GM20000 (cell line): Measurements from ENCODE around the gene NUTM2D.
A peak's percentile ranks its signal among the peaks of the same experiment; 100 is the strongest.
"Not testable (repeated sequence)": the region's sequence is repeated elsewhere in the genome, so short reads cannot be mapped to it uniquely, and the experiment has no call there.

ENCODE experiments used
- DNase-seq: peaks from one replicate; pipeline ENCODE4 v3.0.0; 2012; ENCODE audit warnings: low spot score
- TF ChIP-seq, protein P1 (sequence below): IDR thresholded peaks from 2 replicates; pipeline ENCODE4 v1.5.1; 2012; ENCODE audit warnings: mild to moderate bottlenecking, control low read depth; ENCODE audit errors: extremely low read depth, missing control alignments

Gene NUTM2D, protein sequence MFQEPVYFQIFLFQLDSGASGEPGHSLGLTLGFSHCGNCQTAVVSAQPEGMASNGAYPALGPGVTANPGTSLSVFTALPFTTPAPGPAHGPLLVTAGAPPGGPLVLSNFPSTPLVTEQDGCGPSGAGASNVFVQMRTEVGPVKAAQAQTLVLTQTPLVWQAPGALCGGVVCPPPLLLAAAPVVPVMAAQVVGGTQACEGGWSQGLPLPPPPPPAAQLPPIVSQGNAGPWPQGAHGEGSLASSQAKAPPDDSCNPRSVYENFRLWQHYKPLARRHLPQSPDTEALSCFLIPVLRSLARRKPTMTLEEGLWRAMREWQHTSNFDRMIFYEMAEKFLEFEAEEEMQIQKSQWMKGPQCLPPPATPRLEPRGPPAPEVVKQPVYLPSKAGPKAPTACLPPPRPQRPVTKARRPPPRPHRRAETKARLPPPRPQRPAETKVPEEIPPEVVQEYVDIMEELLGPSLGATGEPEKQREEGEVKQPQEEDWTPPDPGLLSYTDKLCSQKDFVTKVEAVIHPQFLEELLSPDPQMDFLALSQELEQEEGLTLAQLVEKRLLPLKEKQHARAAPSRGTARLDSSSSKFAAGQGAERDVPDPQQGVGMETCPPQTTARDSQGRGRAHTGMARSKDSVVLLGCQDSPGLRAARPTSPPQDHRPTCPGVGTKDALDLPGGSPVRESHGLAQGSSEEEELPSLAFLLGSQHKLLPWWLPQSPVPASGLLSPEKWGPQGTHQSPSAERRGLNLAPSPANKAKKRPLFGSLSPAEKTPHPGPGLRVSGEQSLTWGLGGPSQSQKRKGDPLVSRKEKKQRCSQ

DNA sequence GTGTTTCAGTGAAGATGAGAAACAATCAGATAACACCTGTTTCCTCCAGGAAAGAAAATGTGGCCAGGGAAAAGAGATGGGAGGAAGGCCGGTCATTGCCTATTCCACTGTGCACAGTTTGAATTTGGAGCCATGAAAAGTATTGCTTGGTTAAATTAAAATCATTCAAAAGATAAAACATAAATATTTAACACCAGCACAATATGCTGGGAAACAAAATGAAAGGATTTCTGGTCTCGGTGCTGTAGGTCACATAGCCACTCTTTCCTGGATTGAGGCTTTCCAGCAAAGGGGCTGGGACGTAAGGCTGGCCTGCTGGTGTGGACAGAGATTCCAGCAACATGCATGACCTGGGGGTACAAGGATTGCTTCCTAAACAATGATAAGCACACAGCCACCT, at the start of gene NUTM2D:
NUTM2D (plus strand) TSS at position 301 of the 400 bp plus-strand sequence. CDS start 522 bp downstream, outside the sequence.
- not testable (repeated sequence) for DNase-seq

DNA sequence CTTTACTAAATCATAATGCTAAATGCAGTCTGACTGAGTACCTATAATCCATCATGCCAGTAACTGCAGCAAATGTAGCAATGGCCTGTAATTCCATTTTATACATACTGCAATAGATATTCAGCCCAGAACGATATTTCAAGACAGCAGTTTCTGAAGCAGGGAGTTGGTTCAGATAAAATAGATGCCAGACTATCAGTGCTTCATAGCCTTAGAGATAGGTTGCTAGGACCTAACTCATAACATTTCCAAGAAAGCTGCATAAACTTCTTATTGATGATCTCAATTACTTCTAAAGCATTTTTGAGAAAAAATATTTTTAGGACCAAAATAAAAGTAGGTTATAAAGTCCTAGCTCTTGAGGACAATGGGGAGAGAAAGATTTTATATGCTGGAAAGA, 48.8 kb upstream of the NUTM2D start:
- not testable (repeated sequence) for DNase-seq

DNA sequence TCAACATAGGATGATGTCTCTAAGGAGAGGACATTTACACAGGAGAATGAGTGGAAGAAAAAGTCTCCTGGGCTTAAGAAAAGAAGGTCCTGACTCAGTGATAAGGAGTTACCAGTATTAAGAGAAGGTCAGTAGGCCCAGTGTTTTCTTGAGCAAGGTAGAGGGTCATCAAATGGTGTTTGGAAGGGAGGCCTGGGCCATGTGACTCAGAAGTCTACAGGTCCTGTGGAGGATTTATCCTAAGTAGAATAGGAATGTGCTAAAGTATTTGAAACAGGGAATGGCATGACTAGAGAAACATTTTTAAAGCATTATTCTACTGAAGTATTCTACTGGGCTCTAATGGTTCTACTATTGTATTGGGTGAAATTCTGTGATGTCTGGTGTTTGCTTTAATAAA, 47.9 kb upstream of the NUTM2D start:
- DNase-seq: not testable (repeated sequence)

DNA sequence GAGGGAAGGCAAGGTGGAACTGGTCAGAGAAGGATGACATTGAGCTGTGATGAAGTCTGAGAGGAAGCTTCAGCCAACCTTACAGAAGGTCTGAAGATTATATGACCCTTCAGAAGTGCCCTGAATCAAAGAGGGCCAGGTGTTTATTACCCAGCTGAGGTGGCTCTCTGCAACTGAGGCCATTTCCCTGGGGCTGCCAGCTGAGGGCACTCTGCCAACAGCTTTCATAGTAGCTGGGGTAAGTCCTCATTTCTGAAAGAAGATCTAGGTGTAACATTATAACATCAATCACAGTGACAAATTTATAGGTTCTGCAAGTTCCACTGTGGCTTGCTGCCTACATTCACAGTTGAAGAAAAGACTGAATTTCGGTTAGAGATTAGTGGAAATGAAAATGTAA, 46.0 kb upstream of the NUTM2D start:
- DNase-seq: not testable (repeated sequence)

DNA sequence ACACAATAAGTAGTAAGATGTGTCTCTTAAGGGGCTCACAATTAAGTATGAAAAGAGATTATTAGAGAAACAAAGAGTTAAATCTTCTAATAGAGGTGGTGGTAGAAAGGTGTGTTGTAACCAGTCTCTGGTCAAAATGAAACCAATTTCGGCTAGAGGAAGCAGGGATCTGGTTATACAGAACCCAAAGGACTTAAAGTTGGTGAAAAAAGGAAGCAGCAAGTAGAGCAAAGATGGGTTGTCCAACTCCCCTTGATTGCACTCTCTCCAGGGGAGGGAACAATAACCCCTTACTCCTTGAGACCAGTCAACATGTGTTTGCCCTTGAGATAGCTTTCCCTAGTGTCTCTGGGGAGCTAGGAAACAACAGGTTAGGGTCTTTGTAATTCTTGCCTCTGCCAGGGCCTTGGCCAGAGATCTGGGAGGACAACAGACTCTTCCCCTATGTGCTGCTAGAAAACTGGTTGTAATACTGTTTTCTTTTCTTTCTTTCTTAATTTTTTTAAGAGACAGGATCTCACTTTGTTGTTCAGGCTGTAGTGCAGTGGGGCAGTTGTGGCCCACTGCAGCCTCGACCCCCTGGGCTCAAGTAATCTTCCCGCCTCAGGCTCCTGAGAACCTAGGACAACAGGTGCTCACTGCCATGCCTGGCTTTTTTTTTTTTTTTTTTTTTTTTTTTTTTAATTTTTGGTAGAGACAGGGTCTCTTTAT, 43.7 kb upstream of the NUTM2D start:
- DNase-seq: not testable (repeated sequence)

DNA sequence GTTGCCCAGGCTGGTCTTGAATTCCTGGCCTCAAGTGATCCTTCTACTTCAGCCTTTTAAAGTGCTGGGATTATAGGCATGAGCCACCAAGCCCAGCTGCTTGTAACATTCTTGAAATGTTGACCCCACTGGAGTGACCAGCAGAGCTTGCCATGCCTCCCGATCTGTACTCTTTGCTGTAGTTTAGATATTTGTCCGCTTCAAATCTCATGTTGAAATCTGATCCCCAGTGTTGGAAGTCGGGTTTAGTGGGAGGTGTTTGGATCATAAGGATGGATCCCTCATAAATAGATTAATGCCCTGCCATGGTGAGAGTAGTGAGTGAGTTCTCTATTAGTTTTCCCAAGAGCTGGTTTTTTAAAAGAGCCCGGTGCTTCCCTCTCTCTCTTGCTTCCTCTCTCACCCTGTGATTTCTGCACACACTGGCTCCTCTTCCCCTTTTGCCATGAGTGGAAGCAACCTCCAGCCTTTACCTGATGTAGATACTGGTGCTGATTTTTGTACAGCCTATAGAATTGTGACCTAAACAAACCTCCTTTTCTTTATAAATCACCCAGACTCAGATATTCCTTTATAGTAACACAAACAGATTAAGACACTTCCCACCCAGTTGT, 43.1 kb upstream of the NUTM2D start:
- not testable (repeated sequence) for DNase-seq

DNA sequence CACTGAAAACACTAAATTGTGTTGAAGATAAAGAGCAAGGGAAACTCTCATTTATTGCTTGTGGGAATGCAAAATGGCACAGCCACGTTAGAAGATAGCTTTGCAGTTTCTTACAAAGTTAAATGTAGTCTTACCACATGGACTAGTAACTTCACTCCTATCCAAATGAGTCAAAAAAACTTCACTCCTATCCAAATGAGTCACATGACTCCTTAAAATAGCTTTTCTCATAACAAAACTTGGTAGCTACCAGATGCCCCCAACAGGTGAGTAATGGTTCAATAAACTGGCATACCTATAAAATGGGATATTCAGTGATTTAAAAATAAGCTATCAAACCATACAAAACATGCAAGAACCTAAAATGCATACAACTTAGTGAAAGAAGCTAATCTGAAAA, 36.0 kb upstream of the NUTM2D start:
- DNase-seq: not testable (repeated sequence)

DNA sequence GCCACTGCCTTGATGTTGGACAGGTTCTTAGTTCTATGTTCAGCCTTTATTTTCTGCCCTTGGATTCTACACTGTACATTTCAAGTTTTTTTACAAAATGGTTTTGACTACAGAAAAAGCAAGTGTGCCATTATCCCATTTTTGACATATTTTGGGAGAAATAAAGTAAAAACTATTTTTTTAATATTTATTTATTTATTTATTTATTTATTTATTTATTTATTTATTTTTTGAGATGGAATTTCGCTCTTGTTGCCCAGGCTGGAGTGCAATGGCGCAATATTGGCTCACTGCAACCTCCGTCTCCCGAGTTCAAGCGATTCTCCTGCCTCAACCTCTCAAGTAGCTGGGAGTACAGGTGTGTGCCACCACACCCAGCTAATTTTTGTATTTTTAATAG, 33.0 kb upstream of the NUTM2D start:
- DNase-seq: not testable (repeated sequence)

DNA sequence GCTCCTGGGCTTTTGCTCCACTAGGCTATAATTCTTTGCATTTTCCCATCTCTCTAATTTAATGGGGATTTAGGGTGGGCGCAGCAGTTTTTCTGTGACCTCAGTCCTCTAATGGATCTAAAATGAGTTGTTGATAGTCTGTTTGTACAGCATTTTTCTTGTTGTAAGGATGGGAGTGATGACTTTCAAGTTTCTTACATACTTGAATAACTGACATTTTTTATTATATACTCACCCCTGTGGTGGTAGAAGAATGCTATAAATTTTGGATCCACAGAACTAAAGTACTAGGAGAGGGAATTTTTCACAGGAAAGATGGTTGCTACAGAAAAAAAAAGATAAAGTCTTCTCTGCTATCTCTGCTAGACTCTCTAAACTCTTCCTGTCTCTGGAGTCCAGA, 29.6 kb upstream of the NUTM2D start:
- DNase-seq: not testable (repeated sequence)

DNA sequence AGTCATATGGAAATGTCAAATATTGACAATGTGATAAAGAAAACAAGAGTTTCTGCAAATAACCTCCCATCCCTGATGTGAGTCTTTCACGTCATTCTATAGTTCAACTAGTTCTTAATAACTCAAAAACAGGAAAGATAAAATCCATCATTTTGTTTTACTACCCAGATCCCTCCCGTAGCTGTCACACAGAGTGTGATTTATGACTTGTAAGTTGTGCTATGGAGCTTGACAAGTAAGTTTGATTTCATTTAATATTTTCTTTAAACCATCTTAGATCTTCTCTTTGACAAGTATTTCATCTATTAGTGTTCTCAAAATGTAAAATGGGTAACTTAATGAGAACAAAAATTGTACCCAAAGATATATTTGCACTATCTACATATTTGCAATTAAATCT, 28.4 kb upstream of the NUTM2D start:
- not testable (repeated sequence) for DNase-seq

DNA sequence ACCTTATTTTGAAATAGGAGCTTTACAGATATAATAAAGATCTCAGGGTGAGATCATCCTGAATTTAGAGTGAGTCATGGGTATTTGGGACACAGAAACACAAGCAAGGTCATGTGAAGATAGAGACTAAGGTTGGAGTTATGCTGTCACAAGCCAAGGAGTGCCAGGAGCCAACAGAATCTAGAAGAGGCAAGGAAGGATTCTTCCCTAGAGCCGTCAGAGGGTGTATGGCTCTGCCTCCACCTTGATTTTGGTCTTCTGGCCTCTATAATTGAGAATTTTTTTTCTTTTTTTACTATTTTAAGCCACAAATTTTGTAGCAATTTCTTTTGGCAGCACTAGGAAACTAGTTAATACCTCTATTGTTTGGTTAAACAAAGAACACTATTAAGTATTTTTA, 24.9 kb upstream of the NUTM2D start:
- not testable (repeated sequence) for DNase-seq

DNA sequence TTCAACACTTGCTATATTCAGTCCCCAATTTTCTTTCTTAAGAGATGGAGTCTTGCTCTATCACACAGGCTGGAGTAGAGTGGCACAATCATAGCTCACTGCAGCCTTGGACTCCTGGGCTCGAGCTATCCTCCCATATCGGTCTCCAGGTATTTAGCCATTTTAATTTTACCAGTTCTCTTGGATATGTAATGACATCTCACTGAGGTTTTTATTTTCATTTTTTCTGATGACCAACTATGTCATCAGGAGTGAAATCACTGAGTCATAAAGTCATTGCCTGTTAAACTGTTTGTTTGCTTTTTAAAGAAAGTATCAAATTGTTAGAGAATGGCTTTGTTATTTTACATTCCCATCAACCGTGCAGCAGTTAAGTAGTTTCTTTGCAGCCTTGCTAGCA, 17.1 kb upstream of the NUTM2D start:
- not testable (repeated sequence) for DNase-seq

DNA sequence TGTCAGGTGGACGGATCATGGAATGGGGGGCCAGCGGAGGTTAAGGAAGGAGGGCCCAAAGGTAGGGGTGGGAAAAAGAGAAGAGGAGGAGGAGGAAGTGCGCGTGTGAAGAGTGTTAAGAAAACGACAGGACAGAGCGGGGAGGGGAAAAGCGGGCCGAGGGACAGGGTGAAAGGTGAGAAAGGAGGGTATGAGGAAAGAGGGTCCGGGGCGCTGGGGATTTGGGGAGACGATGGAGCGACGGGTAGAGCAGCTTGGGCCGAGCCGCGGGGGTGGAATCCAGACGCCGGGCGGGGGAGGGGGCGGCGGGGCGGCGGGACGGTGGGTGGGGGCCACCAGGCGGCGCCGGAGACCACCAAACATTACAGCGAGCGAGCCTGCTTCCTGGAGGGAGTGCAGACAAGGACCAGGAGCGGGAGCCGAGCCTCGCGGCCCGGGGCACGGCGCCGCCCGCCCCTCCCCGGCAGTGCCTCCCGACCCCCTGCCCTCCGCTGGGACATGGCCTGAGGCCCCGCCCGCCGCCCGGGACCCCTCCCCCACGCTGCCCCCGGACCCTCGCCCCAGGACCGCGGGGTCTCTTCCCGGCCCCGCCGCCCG, 15.9 kb upstream of the NUTM2D start:
- DNase-seq: not testable (repeated sequence)

DNA sequence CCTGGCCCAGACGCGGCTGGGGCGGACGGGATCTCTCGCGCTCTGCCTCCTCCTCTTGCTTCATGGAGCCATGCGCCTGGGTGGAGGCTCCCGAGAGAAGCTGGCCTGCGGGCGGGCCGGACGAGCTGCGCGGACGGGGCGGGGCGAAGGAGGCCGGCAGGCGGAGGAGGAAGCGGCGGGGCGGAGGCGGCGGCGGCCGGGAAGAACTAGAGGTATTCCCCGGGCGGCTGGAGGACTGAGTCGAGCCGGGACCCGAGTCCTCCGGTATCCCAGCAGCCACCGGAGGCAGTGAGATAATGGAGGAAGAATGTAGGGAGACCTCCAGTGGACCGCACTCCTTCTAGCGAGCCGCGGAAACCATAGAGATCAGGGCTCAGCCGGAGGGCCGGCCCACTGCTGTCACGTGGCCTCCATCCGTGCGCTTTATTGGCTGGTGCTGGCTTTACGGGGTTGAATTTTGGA, 15.3 kb upstream of the NUTM2D start:
- DNase-seq: peak; percentile 46

DNA sequence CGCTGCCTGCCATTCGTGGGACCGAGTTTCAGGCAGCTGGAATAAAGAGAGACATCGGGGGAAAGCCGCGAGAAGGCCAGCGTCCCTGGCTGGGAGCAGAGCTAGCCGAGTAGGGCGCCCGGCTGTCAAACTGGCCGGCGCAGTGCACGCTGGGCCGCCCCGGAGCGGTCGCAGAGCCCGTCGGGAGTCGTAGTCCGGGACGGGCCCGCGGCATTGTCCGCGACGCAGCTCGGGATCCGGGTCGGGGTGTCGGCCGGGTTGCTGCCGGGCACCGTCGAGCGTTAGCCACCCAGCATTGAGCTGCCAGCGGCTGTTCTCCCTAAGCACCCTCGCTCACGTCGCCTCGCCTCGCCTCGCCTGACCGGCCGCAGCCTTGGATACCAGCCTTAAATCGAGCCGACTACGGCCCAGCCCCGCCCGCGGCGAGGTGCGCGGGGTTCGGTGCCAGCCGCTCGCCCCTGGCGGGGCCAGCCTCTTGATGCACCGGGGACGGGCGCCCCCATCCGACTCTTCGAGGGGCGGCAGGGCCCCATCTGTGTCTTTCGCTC, 14.8 kb upstream of the NUTM2D start:
- TF ChIP-seq, protein P1, sequence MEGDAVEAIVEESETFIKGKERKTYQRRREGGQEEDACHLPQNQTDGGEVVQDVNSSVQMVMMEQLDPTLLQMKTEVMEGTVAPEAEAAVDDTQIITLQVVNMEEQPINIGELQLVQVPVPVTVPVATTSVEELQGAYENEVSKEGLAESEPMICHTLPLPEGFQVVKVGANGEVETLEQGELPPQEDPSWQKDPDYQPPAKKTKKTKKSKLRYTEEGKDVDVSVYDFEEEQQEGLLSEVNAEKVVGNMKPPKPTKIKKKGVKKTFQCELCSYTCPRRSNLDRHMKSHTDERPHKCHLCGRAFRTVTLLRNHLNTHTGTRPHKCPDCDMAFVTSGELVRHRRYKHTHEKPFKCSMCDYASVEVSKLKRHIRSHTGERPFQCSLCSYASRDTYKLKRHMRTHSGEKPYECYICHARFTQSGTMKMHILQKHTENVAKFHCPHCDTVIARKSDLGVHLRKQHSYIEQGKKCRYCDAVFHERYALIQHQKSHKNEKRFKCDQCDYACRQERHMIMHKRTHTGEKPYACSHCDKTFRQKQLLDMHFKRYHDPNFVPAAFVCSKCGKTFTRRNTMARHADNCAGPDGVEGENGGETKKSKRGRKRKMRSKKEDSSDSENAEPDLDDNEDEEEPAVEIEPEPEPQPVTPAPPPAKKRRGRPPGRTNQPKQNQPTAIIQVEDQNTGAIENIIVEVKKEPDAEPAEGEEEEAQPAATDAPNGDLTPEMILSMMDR: peak; percentile 24
- not testable (repeated sequence) for DNase-seq

DNA sequence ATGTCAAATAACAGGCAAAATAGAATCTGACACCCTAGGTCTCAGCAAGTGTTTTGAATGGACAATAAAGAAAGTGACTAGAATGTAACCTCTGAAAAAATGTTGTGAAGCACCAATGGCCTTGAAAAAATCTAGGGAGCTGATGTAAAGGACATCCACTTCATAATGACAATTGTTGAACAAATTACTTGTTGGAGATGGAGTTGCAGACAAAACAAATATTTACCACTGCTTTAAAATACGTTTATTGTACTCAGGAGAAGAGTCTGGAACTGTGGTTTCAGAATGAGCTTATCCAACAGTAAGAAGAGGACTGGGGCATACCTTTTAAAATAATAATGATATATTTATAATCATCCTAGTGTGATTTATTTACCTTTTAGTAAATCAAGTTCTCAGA, 11.8 kb upstream of the NUTM2D start:
- not testable (repeated sequence) for DNase-seq

DNA sequence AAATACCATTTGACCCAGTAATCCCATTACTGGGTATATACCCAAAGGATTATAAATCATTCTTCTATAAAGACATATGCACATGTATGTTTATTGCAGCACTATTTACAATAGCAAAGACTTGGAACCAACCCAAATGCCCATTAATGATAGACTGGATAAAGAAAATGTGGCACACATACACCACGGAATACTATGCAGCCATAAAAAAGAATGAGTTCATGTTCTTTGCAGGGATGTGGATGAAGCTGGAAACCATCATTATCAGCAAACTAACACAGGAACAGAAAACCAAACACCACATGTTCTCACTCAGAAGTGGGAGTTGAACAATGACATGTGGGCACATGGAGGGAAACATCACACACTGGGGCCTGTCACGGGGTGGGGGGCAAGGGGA, 7.4 kb upstream of the NUTM2D start:
- DNase-seq: not testable (repeated sequence)

DNA sequence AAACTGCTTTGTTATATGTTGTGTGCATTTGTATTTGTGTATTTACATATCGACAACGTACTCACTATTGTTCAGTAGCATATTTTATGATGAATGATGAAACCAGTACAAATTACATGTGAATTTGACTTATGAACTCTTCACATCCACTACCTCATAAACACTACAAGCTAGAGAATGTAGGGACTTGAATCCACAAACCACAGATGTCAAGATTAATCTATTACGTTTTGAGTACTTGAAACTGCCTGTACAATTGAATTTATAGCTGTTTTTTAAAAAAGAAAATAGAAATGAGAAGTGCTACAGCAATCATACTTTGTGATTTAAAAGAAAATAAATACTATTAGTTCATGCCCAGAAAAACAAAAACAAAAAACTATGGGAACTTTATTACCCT, 4.7 kb upstream of the NUTM2D start:
- not testable (repeated sequence) for DNase-seq

DNA sequence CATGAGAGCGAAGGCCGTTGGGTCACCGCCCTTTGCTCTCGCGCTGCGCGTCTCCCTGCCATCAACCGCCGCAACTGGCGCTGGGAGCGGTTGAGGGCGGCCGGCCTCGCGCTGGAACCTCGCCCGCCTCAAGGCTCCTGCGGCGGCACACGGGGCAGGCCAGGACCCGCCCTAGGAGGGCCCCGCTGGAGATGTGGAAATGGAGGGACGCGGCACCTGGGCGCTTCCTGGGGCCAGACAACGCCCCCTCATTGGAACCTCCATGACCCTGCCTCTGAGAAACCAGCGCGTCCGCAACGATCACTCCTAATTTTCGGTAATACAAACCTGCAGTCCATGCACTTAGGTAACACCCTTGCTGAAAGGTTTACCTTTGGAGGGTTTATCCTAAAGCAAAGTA, 2.4 kb upstream of the NUTM2D start:
- not testable (repeated sequence) for DNase-seq
